GM18907 (cell line): ENCODE data around the gene CEP95.

Experiments used
- ATAC-seq: cut with Tn5 transposase; IDR thresholded peaks from one replicate; pipeline ENCODE4 v1.9.1; 2021; ENCODE audit warnings: mild to moderate bottlenecking, moderate library complexity; ENCODE audit not compliant: unreplicated experiment

Gene CEP95

GRCh38 chr17:64509179-64509578, 2.4 kb downstream of the CEP95 start:
- ATAC-seq, result no peak

GRCh38 chr17:64515419-64515818, 8.6 kb downstream of the CEP95 start:
- no peak for ATAC-seq

GRCh38 chr17:64515829-64516228, 9.1 kb downstream of the CEP95 start:
- ATAC-seq, result no peak

- ATAC-seq, result no peak
Measured at GRCh38 chr17:64519601-64520000, 12.8 kb downstream of the CEP95 start.

GRCh38 chr17:64520359-64520758, 13.6 kb downstream of the CEP95 start:
- no peak for ATAC-seq

GRCh38 chr17:64527914-64528313, 21.1 kb downstream of the CEP95 start:
- ATAC-seq, result no peak

- ATAC-seq, result no peak
Measured at GRCh38 chr17:64529221-64529620, 22.4 kb downstream of the CEP95 start.

- no peak for ATAC-seq
Measured at GRCh38 chr17:64531955-64532371, 25.2 kb downstream of the CEP95 start.

- no peak for ATAC-seq
Measured at GRCh38 chr17:64532409-64532808, 25.6 kb downstream of the CEP95 start.

GRCh38 chr17:64533784-64534183, 27.0 kb downstream of the CEP95 start:
- no peak for ATAC-seq

GRCh38 chr17:64534187-64534586, 27.4 kb downstream of the CEP95 start:
- ATAC-seq, result no peak

- no peak for ATAC-seq
Measured at GRCh38 chr17:64535357-64535756, 28.6 kb downstream of the CEP95 start.

GRCh38 chr17:64536913-64537312, 30.1 kb downstream of the CEP95 start:
- ATAC-seq, result no peak

GRCh38 chr17:64537488-64537887, 30.7 kb downstream of the CEP95 start:
- ATAC-seq, result no peak

- no peak for ATAC-seq
Measured at GRCh38 chr17:64538508-64539130, 31.8 kb downstream of the CEP95 start.

GRCh38 chr17:64540118-64540776, 33.5 kb downstream of the CEP95 start:
- ATAC-seq, result no peak

- no peak for ATAC-seq
Measured at GRCh38 chr17:64544742-64545141, 38.0 kb downstream of the CEP95 start.

GRCh38 chr17:64546716-64547115, 39.9 kb downstream of the CEP95 start:
- ATAC-seq, result no peak

- ATAC-seq, result no peak
Measured at GRCh38 chr17:64547319-64547718, 40.5 kb downstream of the CEP95 start.

- no peak for ATAC-seq
Measured at GRCh38 chr17:64551461-64551860, 44.7 kb downstream of the CEP95 start.

- ATAC-seq, result no peak
Measured at GRCh38 chr17:64554028-64554637, 47.4 kb downstream of the CEP95 start.

GRCh38 chr17:64555281-64555680, 48.5 kb downstream of the CEP95 start:
- no peak for ATAC-seq
